AG10803 (cell line): Measurements from ENCODE around the gene RB1.

Experiments
- DNase-seq: peaks from one replicate; pipeline ENCODE4 v3.0.0; 2010; ENCODE audit warnings: low read depth
- H3K4me3 ChIP-seq: 2 replicates; pipeline ENCODE4 v1.5.1; 2011; ENCODE audit warnings: mild to moderate bottlenecking, low read length, control low read depth
- TF ChIP-seq, protein P1 (sequence below): conservative IDR thresholded peaks from 2 replicates; pipeline ENCODE4 v1.5.1; 2011; ENCODE audit warnings: mild to moderate bottlenecking, low read length, control low read depth, inconsistent platforms

Gene RB1

DNA sequence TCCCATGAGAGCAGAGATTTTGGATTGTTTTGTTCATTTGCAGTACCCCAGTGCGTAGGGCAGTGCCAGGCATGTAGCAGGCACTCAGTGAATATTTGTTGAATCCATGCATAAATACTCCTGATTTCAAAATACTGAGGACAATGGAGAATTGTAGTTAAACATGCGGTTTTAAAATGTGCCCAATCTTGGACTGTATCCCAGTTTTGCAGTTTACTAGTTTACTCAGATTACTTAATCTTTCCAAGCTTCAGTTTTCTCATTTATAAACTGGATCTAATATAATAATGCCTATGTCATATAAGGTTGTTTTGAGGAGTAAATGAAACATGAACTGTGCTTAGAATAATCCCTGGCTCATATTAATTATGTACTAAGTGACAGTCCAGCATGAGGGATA, 190.3 kb downstream of the RB1 start:
- no peak overlapping the region for H3K4me3 ChIP-seq
- DNase-seq: peak; percentile 74
- TF ChIP-seq, protein P1, sequence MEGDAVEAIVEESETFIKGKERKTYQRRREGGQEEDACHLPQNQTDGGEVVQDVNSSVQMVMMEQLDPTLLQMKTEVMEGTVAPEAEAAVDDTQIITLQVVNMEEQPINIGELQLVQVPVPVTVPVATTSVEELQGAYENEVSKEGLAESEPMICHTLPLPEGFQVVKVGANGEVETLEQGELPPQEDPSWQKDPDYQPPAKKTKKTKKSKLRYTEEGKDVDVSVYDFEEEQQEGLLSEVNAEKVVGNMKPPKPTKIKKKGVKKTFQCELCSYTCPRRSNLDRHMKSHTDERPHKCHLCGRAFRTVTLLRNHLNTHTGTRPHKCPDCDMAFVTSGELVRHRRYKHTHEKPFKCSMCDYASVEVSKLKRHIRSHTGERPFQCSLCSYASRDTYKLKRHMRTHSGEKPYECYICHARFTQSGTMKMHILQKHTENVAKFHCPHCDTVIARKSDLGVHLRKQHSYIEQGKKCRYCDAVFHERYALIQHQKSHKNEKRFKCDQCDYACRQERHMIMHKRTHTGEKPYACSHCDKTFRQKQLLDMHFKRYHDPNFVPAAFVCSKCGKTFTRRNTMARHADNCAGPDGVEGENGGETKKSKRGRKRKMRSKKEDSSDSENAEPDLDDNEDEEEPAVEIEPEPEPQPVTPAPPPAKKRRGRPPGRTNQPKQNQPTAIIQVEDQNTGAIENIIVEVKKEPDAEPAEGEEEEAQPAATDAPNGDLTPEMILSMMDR: no peak

DNA sequence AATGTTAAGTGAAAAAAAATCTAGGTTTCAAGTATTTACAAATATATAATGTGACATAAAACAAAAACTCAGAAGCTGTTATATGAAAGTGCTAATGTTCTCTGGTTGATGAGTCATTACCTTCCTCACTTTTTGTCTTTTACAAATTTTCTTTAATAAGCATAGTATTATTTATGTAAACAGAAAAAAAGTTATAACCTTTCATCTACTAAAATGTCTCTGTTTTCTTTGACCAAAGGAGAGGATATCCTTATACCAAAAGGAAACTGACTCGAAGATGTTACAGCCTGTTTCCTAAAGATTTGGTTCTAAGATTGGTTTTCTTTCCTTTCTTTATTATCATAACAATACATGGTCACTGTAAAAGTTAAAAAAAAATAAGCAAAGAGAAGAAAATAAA, 191.3 kb downstream of the RB1 start:
- DNase-seq: no peak
- no peak overlapping the region for H3K4me3 ChIP-seq
- TF ChIP-seq, protein P1: no peak

DNA sequence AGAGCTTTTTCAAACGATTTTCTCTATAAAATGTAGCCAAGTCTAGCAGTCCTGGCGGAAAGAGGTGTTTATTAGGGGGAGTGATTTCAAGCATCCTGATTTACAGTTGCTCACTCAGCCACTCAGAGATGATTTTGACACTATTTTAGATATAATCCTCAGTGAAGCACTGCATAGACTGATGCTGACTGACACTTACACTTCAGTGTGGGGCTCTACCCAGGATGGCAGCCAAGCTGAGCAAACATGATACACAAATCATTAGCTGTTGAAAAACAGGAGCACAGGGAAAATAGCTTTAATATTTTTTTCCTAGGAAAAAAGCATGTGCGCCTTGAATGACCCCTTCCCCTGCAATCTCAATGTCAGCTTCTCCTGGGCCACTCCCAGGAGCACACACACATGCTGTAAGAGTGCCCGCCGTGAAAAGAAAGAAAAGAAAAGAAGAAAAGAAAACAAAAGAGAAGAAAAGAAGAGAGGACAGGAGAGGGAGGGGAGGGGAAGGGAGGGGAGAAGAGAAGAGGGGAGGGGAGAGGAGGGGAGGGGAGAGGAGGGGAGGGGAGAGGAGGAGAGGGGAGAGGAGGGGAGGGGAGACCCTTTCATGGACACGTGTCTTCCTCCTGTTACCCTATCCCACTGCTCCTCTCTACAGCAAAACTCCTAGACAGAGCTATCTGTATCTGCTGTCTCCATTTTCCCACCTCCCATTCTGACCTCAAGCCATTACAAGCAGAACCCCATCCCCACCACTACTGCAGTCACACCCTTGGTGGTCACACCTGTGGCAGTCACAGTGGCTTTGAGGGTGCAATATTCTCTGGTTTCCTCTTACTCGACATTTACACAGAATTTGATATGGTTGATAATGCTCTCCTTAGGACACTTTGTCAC, 193.0 kb downstream of the RB1 start:
- no peak for DNase-seq
- TF ChIP-seq, protein P1: no peak
- H3K4me3 ChIP-seq: no peak overlapping the region

DNA sequence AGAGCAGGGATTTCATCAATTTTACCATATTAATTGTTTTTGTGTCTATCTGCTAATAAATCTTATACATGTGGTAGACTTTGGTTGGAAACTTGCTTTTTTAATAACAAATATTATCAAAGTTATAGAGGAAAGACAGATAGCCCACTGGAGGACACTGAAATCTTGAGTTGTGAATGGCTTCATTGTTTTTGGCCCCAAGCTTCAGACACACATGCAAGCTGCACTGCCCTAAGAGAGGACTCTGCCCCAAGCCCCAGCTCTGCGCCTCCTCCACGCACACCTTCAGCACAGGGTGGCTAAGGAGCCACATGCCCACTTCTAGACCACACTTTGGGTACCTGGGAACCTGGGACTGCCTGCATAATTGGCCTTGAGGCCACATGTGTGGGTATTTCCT, 194.1 kb downstream of the RB1 start:
- TF ChIP-seq, protein P1: no peak
- DNase-seq: no peak

DNA sequence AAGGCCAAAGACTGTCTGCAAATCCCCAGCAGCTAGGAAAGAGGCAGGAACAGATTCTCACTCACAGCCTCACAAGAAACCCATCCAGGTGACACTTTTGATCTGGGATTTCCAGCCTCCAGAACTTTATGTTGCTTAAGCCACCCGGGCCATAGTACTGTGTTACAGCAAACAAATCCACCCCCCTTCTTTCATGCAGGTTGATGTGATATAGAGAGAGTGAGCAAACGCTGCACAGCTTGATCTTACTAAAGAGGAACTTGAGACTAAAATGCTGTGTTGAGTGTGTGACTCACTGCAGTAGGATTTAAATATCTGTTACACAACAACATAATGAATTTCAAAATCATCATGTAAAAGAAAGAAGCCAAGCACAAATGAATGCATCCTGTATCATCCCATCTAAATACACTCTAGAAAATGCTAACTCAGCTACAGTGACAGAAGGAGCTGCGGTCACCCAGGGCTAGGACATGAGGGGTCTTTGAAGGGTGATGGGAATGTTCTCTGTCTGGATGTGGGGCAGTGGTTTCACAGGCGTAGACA, 197.2 kb downstream of the RB1 start:
- TF ChIP-seq, protein P1: no peak
- no peak overlapping the region for H3K4me3 ChIP-seq
- peak; percentile 93 for DNase-seq

More for the DNA sequence above, 194.1 kb downstream of the RB1 start:
- no peak overlapping the region for H3K4me3 ChIP-seq

DNA sequence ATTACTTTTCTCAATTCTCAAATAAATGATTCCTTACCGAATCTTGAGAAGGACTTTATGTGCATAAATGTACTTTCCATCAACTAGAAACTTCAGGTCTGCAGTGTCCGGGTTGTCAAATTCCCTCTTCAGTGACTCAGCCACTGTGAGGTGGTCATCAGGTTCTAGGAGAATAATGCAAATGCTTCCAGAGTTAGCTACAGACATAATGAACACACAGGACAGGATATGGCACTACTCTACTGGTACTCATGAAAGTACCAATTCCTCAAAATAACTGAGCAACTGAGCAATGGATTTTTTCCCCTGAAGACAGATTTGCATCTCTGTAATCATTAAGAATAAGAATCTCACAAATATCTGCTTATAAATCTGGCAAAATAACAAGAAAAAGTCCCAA, 198.2 kb downstream of the RB1 start:
- TF ChIP-seq, protein P1: no peak
- H3K4me3 ChIP-seq: no peak overlapping the region
- DNase-seq: no peak
